HEK293 (cell line): ENCODE data around the gene KLHL15.
"Not testable (repeated sequence)": the region's sequence is repeated elsewhere in the genome, so short reads cannot be mapped to it uniquely, and the experiment has no call there.

Experiments
- CTCF ChIA-PET: fragments of 350-600 bp; formaldehyde crosslinking; extraction: SDS; loops from one replicate; lab custom pipeline; 2021; ENCODE audit warnings: antibody characterized with exemption; lab: Yijun Ruan, JAX
- POLR2A ChIA-PET: fragments of 300-600 bp; formaldehyde crosslinking; extraction: SDS; loops from one replicate; lab custom pipeline; 2020; ENCODE audit warnings: antibody characterized with exemption, inconsistent platforms; lab: Yijun Ruan, JAX
- H3K27ac ChIP-seq: fragments of 200-500 bp; sonication (Bioruptor generic); 2 replicates; pipeline ENCODE4 v1.5.1; 2014; ENCODE audit warnings: low read depth, low read length, control low read depth, inconsistent platforms; ENCODE audit errors: extremely low read depth
- H3K36me3 ChIP-seq, 2 experiments: fragments of 200-500 bp in 1 of 2; sonication (Bioruptor generic) in 1 of 2; 1 replicate in 1 of 2; 2 replicates in 1 of 2; pipeline ENCODE4 v1.5.1; 2014 to 2017; ENCODE audit warnings: inconsistent platforms in 2 of 2, low read length in 2 of 2; ENCODE audit not compliant: control insufficient read depth in 2 of 2, insufficient read depth in 1 of 2
- H3K4me1 ChIP-seq: fragments of 200-500 bp; sonication (Bioruptor generic); 2 replicates; pipeline ENCODE4 v1.5.1; 2014; ENCODE audit warnings: mild to moderate bottlenecking, low read length, inconsistent platforms; ENCODE audit not compliant: control insufficient read depth, insufficient read depth
- H3K4me3 ChIP-seq: 2 replicates; pipeline ENCODE4 v1.5.1; 2011; ENCODE audit warnings: low read depth, mild to moderate bottlenecking, control low read depth, low read length, moderate library complexity
- H3K9me3 ChIP-seq: fragments of 200-500 bp; sonication (Bioruptor generic); 2 replicates; pipeline ENCODE4 v1.5.1; 2014; ENCODE audit warnings: low read depth, low read length, inconsistent platforms; ENCODE audit not compliant: control insufficient read depth, insufficient read depth
- EGR2 ChIP-seq: fragments of 450-650 bp; formaldehyde crosslinking; IDR thresholded peaks from 2 replicates; pipeline ENCODE4 v1.5.1; 2016; ENCODE audit warnings: low read depth, missing biosample characterization, missing genetic modification characterization
- GFI1B ChIP-seq: fragments of 450-650 bp; formaldehyde crosslinking; IDR thresholded peaks from 2 replicates; pipeline ENCODE4 v1.5.1; 2016; ENCODE audit warnings: missing biosample characterization, missing genetic modification characterization
- GLI2 ChIP-seq: fragments of 450-650 bp; formaldehyde crosslinking; IDR thresholded peaks from 2 replicates; pipeline ENCODE4; 2017; ENCODE audit warnings: missing biosample characterization, missing genetic modification characterization, low read depth, borderline replicate concordance
- IKZF3 ChIP-seq: fragments of 450-650 bp; IDR thresholded peaks from 2 replicates; pipeline ENCODE4 v1.5.0; 2018; ENCODE audit warnings: missing biosample characterization, mild to moderate bottlenecking, missing genetic modification characterization, moderate library complexity
- MEIS1 ChIP-seq: sonication (generic); formaldehyde crosslinking; IDR thresholded peaks from 2 replicates; pipeline ENCODE4 v1.8.1; 2022; ENCODE audit warnings: missing genetic modification reagents, mild to moderate bottlenecking, borderline replicate concordance
- OSR2 ChIP-seq: fragments of 450-650 bp; formaldehyde crosslinking; IDR thresholded peaks from 2 replicates; pipeline ENCODE4 v1.5.1; 2016; ENCODE audit warnings: missing biosample characterization, missing genetic modification characterization
- SP2 ChIP-seq: fragments of 450-650 bp; formaldehyde crosslinking; IDR thresholded peaks from 2 replicates; pipeline ENCODE4 v1.5.1; 2016; ENCODE audit warnings: missing biosample characterization, missing genetic modification characterization
- WT1 ChIP-seq: fragments of 450-650 bp; formaldehyde crosslinking; IDR thresholded peaks from 2 replicates; pipeline ENCODE4 v1.5.1; 2016; ENCODE audit warnings: missing biosample characterization, missing genetic modification characterization
- ZBTB20 ChIP-seq: fragments of 450-650 bp; formaldehyde crosslinking; IDR thresholded peaks from 2 replicates; pipeline ENCODE4 v1.5.1; 2016; ENCODE audit warnings: missing biosample characterization, missing genetic modification characterization
- ZBTB44 ChIP-seq: fragments of 450-650 bp; IDR thresholded peaks from 2 replicates; pipeline ENCODE4 v1.5.1; 2018; ENCODE audit warnings: missing biosample characterization, mild to moderate bottlenecking, missing genetic modification characterization
- ZFHX2 ChIP-seq: fragments of 450-650 bp; formaldehyde crosslinking; conservative IDR thresholded peaks from 2 replicates; pipeline ENCODE4 v1.5.1; 2016; ENCODE audit warnings: missing biosample characterization, missing genetic modification characterization
- ZIC2 ChIP-seq: fragments of 450-650 bp; formaldehyde crosslinking; IDR thresholded peaks from 2 replicates; pipeline ENCODE4 v1.5.1; 2016; ENCODE audit warnings: missing biosample characterization, missing genetic modification characterization
- ZNF239 ChIP-seq: fragments of 450-650 bp; formaldehyde crosslinking; IDR thresholded peaks from 2 replicates; pipeline ENCODE4 v1.5.1; 2016; ENCODE audit warnings: missing biosample characterization, missing genetic modification characterization
- ZNF302 ChIP-seq: fragments of 450-650 bp; formaldehyde crosslinking; IDR thresholded peaks from 2 replicates; pipeline ENCODE4 v1.5.1; 2016; ENCODE audit warnings: missing biosample characterization, missing genetic modification characterization, low read depth
- ZNF513 ChIP-seq: fragments of 450-650 bp; IDR thresholded peaks from 2 replicates; pipeline ENCODE4 v1.5.1; 2018; ENCODE audit warnings: missing biosample characterization, missing genetic modification characterization
- ZNF548 ChIP-seq: fragments of 450-650 bp; formaldehyde crosslinking; IDR thresholded peaks from 2 replicates; pipeline ENCODE4 v1.5.1; 2016; ENCODE audit warnings: missing biosample characterization, missing genetic modification characterization
- ZNF610 ChIP-seq: fragments of 450-650 bp; formaldehyde crosslinking; IDR thresholded peaks from 2 replicates; pipeline ENCODE4 v1.5.1; 2016; ENCODE audit warnings: missing biosample characterization, missing genetic modification characterization, borderline replicate concordance
- ZNF658 ChIP-seq: fragments of 450-650 bp; formaldehyde crosslinking; IDR thresholded peaks from 2 replicates; pipeline ENCODE4; 2016; ENCODE audit warnings: missing biosample characterization, missing genetic modification characterization
- ZNF792 ChIP-seq: fragments of 450-650 bp; formaldehyde crosslinking; IDR thresholded peaks from 2 replicates; pipeline ENCODE4 v1.5.1; 2016; ENCODE audit warnings: missing biosample characterization, missing genetic modification characterization
- ZSCAN23 ChIP-seq: fragments of 450-650 bp; formaldehyde crosslinking; IDR thresholded peaks from 2 replicates; pipeline ENCODE4 v1.5.1; 2016; ENCODE audit warnings: missing biosample characterization, missing genetic modification characterization
- ZSCAN30 ChIP-seq: fragments of 450-650 bp; IDR thresholded peaks from 2 replicates; pipeline ENCODE4 v1.5.1; 2018; ENCODE audit warnings: missing biosample characterization, mild to moderate bottlenecking, missing genetic modification characterization, moderate library complexity
- TF ChIP-seq, protein P1 (sequence below): fragments of 450-650 bp; formaldehyde crosslinking; IDR thresholded peaks from 2 replicates; pipeline ENCODE4 v1.5.1; 2017; ENCODE audit warnings: missing biosample characterization, missing genetic modification characterization
- TF ChIP-seq, protein P2 (sequence below): fragments of 450-650 bp; formaldehyde crosslinking; IDR thresholded peaks from 2 replicates; pipeline ENCODE4 v1.5.1; 2016; ENCODE audit warnings: missing biosample characterization, missing genetic modification characterization, borderline replicate concordance

The KLHL15 gene

GRCh38 chrX:23965630-23966029 lies 61.4 kb downstream of the KLHL15 start:
- CTCF ChIA-PET, H3K27ac ChIP-seq, H3K36me3 ChIP-seq: not testable (repeated sequence)

DNA sequence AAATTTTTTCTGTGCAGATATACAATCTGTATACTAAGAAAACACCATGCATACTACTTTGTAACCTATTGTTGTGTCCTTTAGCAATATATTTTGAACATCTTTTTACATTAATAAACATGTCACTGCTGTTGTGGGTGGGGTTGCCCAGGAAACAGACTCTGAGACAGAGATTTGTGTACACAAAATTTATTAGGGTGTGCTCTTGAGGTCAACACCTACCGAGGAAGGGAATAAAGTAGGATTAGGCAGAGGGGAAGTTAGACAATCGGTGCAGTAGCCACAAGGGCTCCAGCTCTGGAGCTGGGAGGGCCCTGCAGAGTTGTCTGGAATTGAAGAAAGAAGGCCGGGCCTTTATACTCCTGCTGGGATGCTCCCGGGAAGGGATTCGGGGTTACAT lies 62.8 kb downstream of the KLHL15 start:
- ChIA-PET CTCF (interaction anchor here (0.5 kb wide), 1 partner anchor 288 kb away, joined by 3 read pairs; no protein-coding TSS in a partner anchor), POLR2A (interaction anchor here (0.5 kb wide), 1 partner anchor 21 kb away, joined by 3 read pairs; no protein-coding TSS in a partner anchor)
- Histone ChIP-seq H3K36me3 (no peaks in the 10 kb centered on the region), H3K4me1 (no peaks in the 10 kb centered on the region), H3K4me3 (no peak overlapping the region), H3K27ac (no peak overlapping the region), H3K9me3 (no peaks in the 10 kb centered on the region)
- TF ChIP-seq ZSCAN30 (tag by site-specific recombination) (no peak), ZNF792 (tag by site-specific recombination) (no peak), ZNF610 (no peak), OSR2 (tag by site-specific recombination) (peak; percentile 23; the same call in 1 of the 2 replicates)
- TF ChIP-seq, protein P1, sequence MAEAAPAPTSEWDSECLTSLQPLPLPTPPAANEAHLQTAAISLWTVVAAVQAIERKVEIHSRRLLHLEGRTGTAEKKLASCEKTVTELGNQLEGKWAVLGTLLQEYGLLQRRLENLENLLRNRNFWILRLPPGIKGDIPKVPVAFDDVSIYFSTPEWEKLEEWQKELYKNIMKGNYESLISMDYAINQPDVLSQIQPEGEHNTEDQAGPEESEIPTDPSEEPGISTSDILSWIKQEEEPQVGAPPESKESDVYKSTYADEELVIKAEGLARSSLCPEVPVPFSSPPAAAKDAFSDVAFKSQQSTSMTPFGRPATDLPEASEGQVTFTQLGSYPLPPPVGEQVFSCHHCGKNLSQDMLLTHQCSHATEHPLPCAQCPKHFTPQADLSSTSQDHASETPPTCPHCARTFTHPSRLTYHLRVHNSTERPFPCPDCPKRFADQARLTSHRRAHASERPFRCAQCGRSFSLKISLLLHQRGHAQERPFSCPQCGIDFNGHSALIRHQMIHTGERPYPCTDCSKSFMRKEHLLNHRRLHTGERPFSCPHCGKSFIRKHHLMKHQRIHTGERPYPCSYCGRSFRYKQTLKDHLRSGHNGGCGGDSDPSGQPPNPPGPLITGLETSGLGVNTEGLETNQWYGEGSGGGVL (tag by site-specific recombination): no peak
- TF ChIP-seq, protein P2, sequence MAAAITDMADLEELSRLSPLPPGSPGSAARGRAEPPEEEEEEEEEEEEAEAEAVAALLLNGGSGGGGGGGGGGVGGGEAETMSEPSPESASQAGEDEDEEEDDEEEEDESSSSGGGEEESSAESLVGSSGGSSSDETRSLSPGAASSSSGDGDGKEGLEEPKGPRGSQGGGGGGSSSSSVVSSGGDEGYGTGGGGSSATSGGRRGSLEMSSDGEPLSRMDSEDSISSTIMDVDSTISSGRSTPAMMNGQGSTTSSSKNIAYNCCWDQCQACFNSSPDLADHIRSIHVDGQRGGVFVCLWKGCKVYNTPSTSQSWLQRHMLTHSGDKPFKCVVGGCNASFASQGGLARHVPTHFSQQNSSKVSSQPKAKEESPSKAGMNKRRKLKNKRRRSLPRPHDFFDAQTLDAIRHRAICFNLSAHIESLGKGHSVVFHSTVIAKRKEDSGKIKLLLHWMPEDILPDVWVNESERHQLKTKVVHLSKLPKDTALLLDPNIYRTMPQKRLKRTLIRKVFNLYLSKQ (tag by site-specific recombination): no peak

More at GRCh38 chrX:23965630-23966029, 61.4 kb downstream of the KLHL15 start:
- H3K4me1 ChIP-seq, H3K9me3 ChIP-seq: not testable (repeated sequence)
- TF ChIP-seq OSR2 (tag by site-specific recombination) (0 out of 2 replicates have a peak, but pooled peaks have one; percentile 17), ZFHX2 (tag by site-specific recombination) (peak; percentile 70), EGR2 (peak; percentile 56)
- TF ChIP-seq, all 188 proteins: peak for 3; not testable (repeated sequence) for 185
- H3K4me3 ChIP-seq, POLR2A ChIA-PET: not testable (repeated sequence)

DNA sequence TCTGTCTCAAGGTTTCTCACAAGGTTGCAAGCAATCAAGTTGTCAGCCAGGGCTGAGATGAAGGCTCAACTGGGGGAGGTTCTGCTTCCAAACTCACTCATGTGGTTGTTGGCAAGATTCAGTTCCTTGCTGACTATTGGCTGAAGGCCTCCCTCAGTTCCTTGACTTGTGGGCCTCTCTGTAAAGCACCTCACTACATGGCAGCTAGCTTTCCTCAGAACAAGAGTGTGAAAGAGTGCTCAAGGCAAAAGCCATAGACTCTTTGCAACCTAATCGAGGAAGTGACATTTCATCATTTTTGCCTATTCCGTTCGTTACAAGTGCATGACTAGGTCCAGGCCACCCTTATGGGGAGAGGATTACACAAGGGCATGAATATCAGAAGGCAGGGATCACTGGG lies 67.2 kb downstream of the KLHL15 start:
- POLR2A ChIA-PET: no interaction called here
- TF ChIP-seq ZIC2 (tag by site-specific recombination) (no peak), ZNF548 (tag by site-specific recombination) (no peak), ZNF302 (no peak), SP2 (tag by site-specific recombination) (no peak), ZNF239 (tag by site-specific recombination) (no peak), ZNF513 (tag by site-specific recombination) (no peak), MEIS1 (no peak), ZNF658 (no peak), GLI2 (no peak), ZSCAN23 (tag by site-specific recombination) (no peak), GFI1B (tag by site-specific recombination) (no peak), ZNF792 (tag by site-specific recombination) (no peak), ZBTB20 (tag by site-specific recombination) (no peak), WT1 (tag by site-specific recombination) (no peak), IKZF3 (tag by site-specific recombination) (no peak), ZBTB44 (tag by site-specific recombination) (no peak)
- TF ChIP-seq, protein P1 (tag by site-specific recombination): no peak
- TF ChIP-seq, all 188 proteins: peak for 0
- H3K27ac ChIP-seq: no peak overlapping the region
- H3K9me3 ChIP-seq: no peaks in the 10 kb centered on the region
- H3K4me1 ChIP-seq: no peaks in the 10 kb centered on the region
- no peaks in the 10 kb centered on the region for H3K36me3 ChIP-seq
- H3K4me3 ChIP-seq: no peak overlapping the region
- CTCF ChIA-PET: interaction anchor here (0.6 kb wide), 1 partner anchor 59 kb away, joined by 5 read pairs; no protein-coding TSS in a partner anchor
